8988T (cell line): ENCODE data around the gene RFX7.
"Not testable (repeated sequence)": the region's sequence is repeated elsewhere in the genome, so short reads cannot be mapped to it uniquely, and the experiment has no call there.

ENCODE experiments used
- DNase-seq: peaks from one replicate; pipeline ENCODE4 v3.0.0; 2011

The RFX7 gene

GRCh38 chr15:56203312-56203922 is 40.3 kb downstream of the RFX7 start:
- not testable (repeated sequence) for DNase-seq

GRCh38 chr15:56202701-56203100 is 41.0 kb downstream of the RFX7 start:
- no peak for DNase-seq

- no peak for DNase-seq
These were observed 44.6 kb downstream of the RFX7 start for GRCh38 chr15:56199038-56199437.

GRCh38 chr15:56194035-56194434 is 49.6 kb downstream of the RFX7 start:
- DNase-seq = no peak

- no peak for DNase-seq
These were observed 50.8 kb downstream of the RFX7 start for GRCh38 chr15:56192659-56193442.

GRCh38 chr15:56187665-56188064 is 56.0 kb downstream of the RFX7 start:
- DNase-seq = no peak

GRCh38 chr15:56185980-56186379 is 57.7 kb downstream of the RFX7 start:
- DNase-seq = no peak

- no peak for DNase-seq
These were observed 59.2 kb downstream of the RFX7 start for GRCh38 chr15:56184516-56184915.

- no peak for DNase-seq
These were observed 62.8 kb downstream of the RFX7 start for GRCh38 chr15:56180851-56181250.

- no peak for DNase-seq
These were observed 66.7 kb downstream of the RFX7 start for GRCh38 chr15:56176996-56177395.

- DNase-seq = no peak
These were observed 67.9 kb downstream of the RFX7 start for GRCh38 chr15:56175788-56176187.

- no peak for DNase-seq
These were observed 69.0 kb downstream of the RFX7 start for GRCh38 chr15:56174649-56175048.

- no peak for DNase-seq
These were observed 75.3 kb downstream of the RFX7 start for GRCh38 chr15:56168394-56168793.

GRCh38 chr15:56165234-56165633 is 78.4 kb downstream of the RFX7 start:
- DNase-seq = no peak

- no peak for DNase-seq
These were observed 82.7 kb downstream of the RFX7 start for GRCh38 chr15:56160966-56161365.

- no peak for DNase-seq
These were observed 86.8 kb downstream of the RFX7 start for GRCh38 chr15:56156877-56157276.

- DNase-seq = not testable (repeated sequence)
These were observed 88.4 kb downstream of the RFX7 start for GRCh38 chr15:56155278-56155677.

GRCh38 chr15:56154768-56155167 is 88.9 kb downstream of the RFX7 start:
- DNase-seq = not testable (repeated sequence)

GRCh38 chr15:56150204-56150603 is 93.5 kb downstream of the RFX7 start:
- DNase-seq = no peak

GRCh38 chr15:56148064-56148463 is 95.6 kb downstream of the RFX7 start:
- DNase-seq = no peak

GRCh38 chr15:56146756-56147155 is 96.9 kb downstream of the RFX7 start:
- no peak for DNase-seq

GRCh38 chr15:56128081-56128480 is 115.6 kb downstream of the RFX7 start:
- no peak for DNase-seq

GRCh38 chr15:56126409-56126808 is 117.3 kb downstream of the RFX7 start:
- no peak for DNase-seq

GRCh38 chr15:56124391-56124790 is 119.3 kb downstream of the RFX7 start:
- DNase-seq = no peak

GRCh38 chr15:56105855-56106254 is 137.8 kb downstream of the RFX7 start:
- DNase-seq = no peak
